K562 (cell line): ENCODE measurements around the gene ZNF451. TPM values are rescaled to one million over a fixed set of nuclear protein-coding genes. Genes with fewer than 3 reads are reported as not detected.

Experiments used
- ARNT ChIP-seq, 2 experiments: fragments of 450-650 bp; IDR thresholded peaks; 2 replicates each; pipeline ENCODE4 v1.6.1; 2016; ENCODE audit warnings: mild to moderate bottlenecking in 1 of 2
- EP400 ChIP-seq: fragments of 450-650 bp; IDR thresholded peaks from 2 replicates; pipeline ENCODE4 v1.6.1; 2017; ENCODE audit warnings: antibody characterized with exemption, mild to moderate bottlenecking, moderate library complexity
- ETV6 ChIP-seq, 3 experiments: fragments of 150-350 bp in 1 of 3; sonication (generic) in 1 of 3; formaldehyde crosslinking in 1 of 3; IDR thresholded peaks; 2 replicates each; pipeline versions ENCODE4 v1.6.1 to v1.8.0; 2014 to 2022; ENCODE audit warnings: borderline replicate concordance in 2 of 3, low read depth in 2 of 3, antibody characterized with exemption in 1 of 3, low read length in 1 of 3, mild to moderate bottlenecking in 1 of 3, missing genetic modification reagents in 1 of 3
- FOS ChIP-seq: IDR thresholded peaks from 3 replicates; pipeline ENCODE4 v1.6.1; 2011; ENCODE audit not compliant: insufficient read length; ENCODE audit errors: extremely low read depth
- HIVEP1 ChIP-seq: fragments of 250-450 bp; sonication (Bioruptor Pico); IDR thresholded peaks from 2 replicates; pipeline ENCODE4 v1.4.0; 2020; ENCODE audit warnings: mild to moderate bottlenecking
- JUND ChIP-seq, 2 experiments: IDR thresholded peaks; 2 replicates in 1 of 2; 3 replicates in 1 of 2; pipeline ENCODE4 v1.6.1; 2011; ENCODE audit warnings: borderline replicate concordance in 2 of 2, low read depth in 2 of 2, low read length in 2 of 2, improper control_type of control experiment in 1 of 2, missing biosample characterization in 1 of 2, missing genetic modification characterization in 1 of 2, missing genetic modification reagents in 1 of 2
- MAX ChIP-seq: sonication (generic); formaldehyde crosslinking; IDR thresholded peaks from 2 replicates; pipeline ENCODE4 v1.9.0; 2022; ENCODE audit warnings: mild to moderate bottlenecking, missing genetic modification reagents
- PHF21A ChIP-seq: fragments of 450-650 bp; IDR thresholded peaks from 2 replicates; pipeline ENCODE4 v1.6.1; 2017; ENCODE audit warnings: low read depth, borderline replicate concordance
- PTRF ChIP-seq: fragments of 450-650 bp; IDR thresholded peaks from 2 replicates; pipeline ENCODE4 v1.6.1; 2016; ENCODE audit warnings: mild to moderate bottlenecking, missing genetic modification characterization, missing compliant biosample characterization
- RNF2 ChIP-seq: sonication (generic); IDR thresholded peaks from 2 replicates; pipeline ENCODE4 v1.6.1; 2016
- RUNX1 ChIP-seq: sonication (generic); IDR thresholded peaks from 2 replicates; pipeline ENCODE4 v1.6.1; 2016; ENCODE audit warnings: antibody characterized with exemption, low read depth
- SAFB ChIP-seq: fragments of 200-400 bp; formaldehyde crosslinking; IDR thresholded peaks from 2 replicates; pipeline ENCODE4 v1.6.1; 2017; ENCODE audit warnings: low read depth, low read length, borderline replicate concordance
- SIN3B ChIP-seq: fragments of 450-650 bp; IDR thresholded peaks from 2 replicates; pipeline ENCODE4 v1.6.1; 2017; ENCODE audit warnings: low read depth, mild to moderate bottlenecking, moderate library complexity
- SRSF9 ChIP-seq: fragments of 200-400 bp; formaldehyde crosslinking; IDR thresholded peaks from 2 replicates; pipeline ENCODE4 v1.6.1; 2017; ENCODE audit warnings: low read depth, low read length, borderline replicate concordance
- ZNF184 ChIP-seq: sonication (generic); formaldehyde crosslinking; IDR thresholded peaks from 2 replicates; pipeline ENCODE4 v1.5.0; 2020; ENCODE audit warnings: missing genetic modification reagents
- ZNF507 ChIP-seq: conservative IDR thresholded peaks from 2 replicates; pipeline ENCODE4 v1.6.1; 2017; ENCODE audit warnings: missing genetic modification characterization, missing compliant biosample characterization
- ZNF668 ChIP-seq: fragments of 250-450 bp; sonication (Bioruptor Pico); IDR thresholded peaks from 2 replicates; pipeline ENCODE4 v1.8.0; 2022; ENCODE audit warnings: mild to moderate bottlenecking, inconsistent platforms
- polyA plus RNA-seq, 8 experiments: library from polyadenylated mRNA; depleted of rRNA in 4 of 8; stranded (reverse) in 5 of 8; unstranded in 3 of 8; fragments of >200 nt; fragmentation: Nextera tagmentation in 2 of 8; fragmentation: Illumina TruSeq in 1 of 8; extraction: Ambion mirVana in 2 of 8; extraction: Trizol in 1 of 8; gene quantifications; 2 replicates each; pipeline versions ENCODE4 v1.2.1 to v1.2.3, GENCODE V29; 2011 to 2014; ENCODE audit warnings: inconsistent platforms in 1 of 8, missing spikeins in 1 of 8
- total RNA-seq, 7 experiments: library from RNA; depleted of rRNA in 6 of 7; stranded (reverse); fragments of >200 nt in 6 of 7; fragmentation: Illumina TruSeq in 2 of 7; extraction: Trizol in 2 of 7; gene quantifications; 2 replicates each; pipeline versions ENCODE4 v1.2.1 to v1.2.3, GENCODE V29; 2011 to 2021; ENCODE audit warnings: low replicate concordance in 1 of 7
- TF ChIP-seq, protein P1 (sequence below): sonication (generic); formaldehyde crosslinking; IDR thresholded peaks from 2 replicates; pipeline ENCODE4 v1.8.0; 2022; ENCODE audit warnings: mild to moderate bottlenecking, missing genetic modification reagents
- TF ChIP-seq, protein P2 (sequence below): fragments of 250-450 bp; sonication (Bioruptor Pico); IDR thresholded peaks from 2 replicates; pipeline ENCODE4 v1.8.0; 2022; ENCODE audit warnings: inconsistent platforms, mild to moderate bottlenecking, moderate library complexity, borderline replicate concordance
- TF ChIP-seq, protein P3 (sequence below): fragments of 250-450 bp; sonication (Bioruptor Pico); IDR thresholded peaks from 2 replicates; pipeline ENCODE4 v1.4.0; 2020; ENCODE audit warnings: mild to moderate bottlenecking, moderate library complexity, borderline replicate concordance

Gene ZNF451
- total and polyA plus RNA-seq, 9 of the 15 experiments (the other 6 are each of a cell fraction or from before 2014, with no cell fraction given), result 16.1 to 74.3 (median 38.3) TPM

DNA sequence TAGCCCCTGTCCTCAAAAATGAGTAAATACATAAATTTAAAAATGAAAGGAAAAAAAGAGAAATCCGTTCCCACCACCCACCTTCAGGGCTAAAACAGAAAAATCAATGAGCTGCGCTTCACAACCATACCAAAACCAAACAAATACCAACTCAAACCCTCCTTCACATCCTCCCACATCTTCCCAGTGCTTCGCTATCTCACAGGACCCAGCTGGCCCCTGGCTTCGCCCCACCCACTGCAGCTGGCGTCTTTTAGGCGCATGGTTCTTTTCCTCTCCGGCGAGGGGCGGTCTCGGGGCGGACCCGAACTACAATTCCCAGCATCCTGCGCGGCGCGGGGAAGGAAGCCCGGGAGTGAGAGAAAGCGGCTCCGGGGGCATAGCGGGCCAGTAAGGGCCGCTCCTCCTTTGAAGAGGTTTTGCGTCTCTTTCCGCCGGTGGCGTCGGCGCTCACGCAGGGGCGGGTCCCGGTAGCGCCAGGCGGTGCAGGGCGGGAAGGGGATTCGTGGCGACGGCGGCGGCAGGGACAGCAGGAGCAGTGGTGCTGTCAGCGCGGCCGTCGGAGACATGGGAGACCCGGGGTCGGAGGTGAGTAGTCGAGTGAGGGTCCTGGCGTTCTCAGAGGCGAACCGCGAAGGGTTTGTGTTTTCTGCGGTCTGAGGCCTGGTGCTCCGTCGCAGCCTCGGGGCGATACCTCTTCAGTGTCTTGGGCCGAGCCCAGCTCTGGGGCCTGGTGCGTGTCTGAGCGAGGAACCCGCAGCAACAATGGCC is at the start of gene ZNF451 (continued):
- no peak for TF ChIP-seq FOS
- no peak for TF ChIP-seq ZNF668 (CRISPR knock-in tag)
- no peak for TF ChIP-seq PHF21A
- TF ChIP-seq MAX, result peak; percentile 88
- TF ChIP-seq SAFB, result no peak
- TF ChIP-seq EP400, result peak; percentile 78
- TF ChIP-seq SIN3B, result 0 out of 2 replicates have a peak, but pooled peaks have one; percentile 18
- peak; percentile 90 for TF ChIP-seq RNF2
- TF ChIP-seq JUND (IDR thresholded peaks at IDR 0.05; ENCODE audit: borderline replicate concordance, low read depth, low read length), result peak; percentile 74
- peak; percentile 63; the same call in 1 of the 3 replicates for TF ChIP-seq JUND (tag; IDR thresholded peaks at IDR 0.05; ENCODE audit: borderline replicate concordance, low read depth, low read length)
- peak; percentile 35 to 79; a peak in 1 of 4 replicates for TF ChIP-seq ETV6 (IDR thresholded peaks at IDR 0.05; ENCODE audit: borderline replicate concordance in 1 of 2, low read depth in 2 of 2, low read length in 1 of 2)
- no peak for TF ChIP-seq ETV6 (CRISPR knock-in tag; IDR thresholded peaks at IDR 0.05; ENCODE audit: borderline replicate concordance)
- TF ChIP-seq ARNT (IDR thresholded peaks at IDR 0.05), result peak; percentile 72 to 83
- TF ChIP-seq ZNF184 (CRISPR knock-in tag), result no peak
- TF ChIP-seq, protein P1, sequence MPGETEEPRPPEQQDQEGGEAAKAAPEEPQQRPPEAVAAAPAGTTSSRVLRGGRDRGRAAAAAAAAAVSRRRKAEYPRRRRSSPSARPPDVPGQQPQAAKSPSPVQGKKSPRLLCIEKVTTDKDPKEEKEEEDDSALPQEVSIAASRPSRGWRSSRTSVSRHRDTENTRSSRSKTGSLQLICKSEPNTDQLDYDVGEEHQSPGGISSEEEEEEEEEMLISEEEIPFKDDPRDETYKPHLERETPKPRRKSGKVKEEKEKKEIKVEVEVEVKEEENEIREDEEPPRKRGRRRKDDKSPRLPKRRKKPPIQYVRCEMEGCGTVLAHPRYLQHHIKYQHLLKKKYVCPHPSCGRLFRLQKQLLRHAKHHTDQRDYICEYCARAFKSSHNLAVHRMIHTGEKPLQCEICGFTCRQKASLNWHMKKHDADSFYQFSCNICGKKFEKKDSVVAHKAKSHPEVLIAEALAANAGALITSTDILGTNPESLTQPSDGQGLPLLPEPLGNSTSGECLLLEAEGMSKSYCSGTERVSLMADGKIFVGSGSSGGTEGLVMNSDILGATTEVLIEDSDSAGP (CRISPR knock-in tag), result no peak
- TF ChIP-seq, protein P2, sequence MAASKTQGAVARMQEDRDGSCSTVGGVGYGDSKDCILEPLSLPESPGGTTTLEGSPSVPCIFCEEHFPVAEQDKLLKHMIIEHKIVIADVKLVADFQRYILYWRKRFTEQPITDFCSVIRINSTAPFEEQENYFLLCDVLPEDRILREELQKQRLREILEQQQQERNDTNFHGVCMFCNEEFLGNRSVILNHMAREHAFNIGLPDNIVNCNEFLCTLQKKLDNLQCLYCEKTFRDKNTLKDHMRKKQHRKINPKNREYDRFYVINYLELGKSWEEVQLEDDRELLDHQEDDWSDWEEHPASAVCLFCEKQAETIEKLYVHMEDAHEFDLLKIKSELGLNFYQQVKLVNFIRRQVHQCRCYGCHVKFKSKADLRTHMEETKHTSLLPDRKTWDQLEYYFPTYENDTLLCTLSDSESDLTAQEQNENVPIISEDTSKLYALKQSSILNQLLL (CRISPR knock-in tag), result no peak
- TF ChIP-seq SRSF9, result no peak
- TF ChIP-seq, protein P3, sequence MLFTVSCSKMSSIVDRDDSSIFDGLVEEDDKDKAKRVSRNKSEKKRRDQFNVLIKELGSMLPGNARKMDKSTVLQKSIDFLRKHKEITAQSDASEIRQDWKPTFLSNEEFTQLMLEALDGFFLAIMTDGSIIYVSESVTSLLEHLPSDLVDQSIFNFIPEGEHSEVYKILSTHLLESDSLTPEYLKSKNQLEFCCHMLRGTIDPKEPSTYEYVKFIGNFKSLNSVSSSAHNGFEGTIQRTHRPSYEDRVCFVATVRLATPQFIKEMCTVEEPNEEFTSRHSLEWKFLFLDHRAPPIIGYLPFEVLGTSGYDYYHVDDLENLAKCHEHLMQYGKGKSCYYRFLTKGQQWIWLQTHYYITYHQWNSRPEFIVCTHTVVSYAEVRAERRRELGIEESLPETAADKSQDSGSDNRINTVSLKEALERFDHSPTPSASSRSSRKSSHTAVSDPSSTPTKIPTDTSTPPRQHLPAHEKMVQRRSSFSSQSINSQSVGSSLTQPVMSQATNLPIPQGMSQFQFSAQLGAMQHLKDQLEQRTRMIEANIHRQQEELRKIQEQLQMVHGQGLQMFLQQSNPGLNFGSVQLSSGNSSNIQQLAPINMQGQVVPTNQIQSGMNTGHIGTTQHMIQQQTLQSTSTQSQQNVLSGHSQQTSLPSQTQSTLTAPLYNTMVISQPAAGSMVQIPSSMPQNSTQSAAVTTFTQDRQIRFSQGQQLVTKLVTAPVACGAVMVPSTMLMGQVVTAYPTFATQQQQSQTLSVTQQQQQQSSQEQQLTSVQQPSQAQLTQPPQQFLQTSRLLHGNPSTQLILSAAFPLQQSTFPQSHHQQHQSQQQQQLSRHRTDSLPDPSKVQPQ (CRISPR knock-in tag), result no peak
- no peak for TF ChIP-seq ZNF507 (tag)
- no peak for TF ChIP-seq PTRF
- no peak for TF ChIP-seq HIVEP1 (CRISPR knock-in tag)
- no peak for TF ChIP-seq RUNX1
